HG03139 (cell line): ENCODE measurements around the gene HAUS1.
"Not testable (repeated sequence)": the region's sequence is repeated elsewhere in the genome, so short reads cannot be mapped to it uniquely, and the experiment has no call there.

Experiments used
- ATAC-seq: cut with Tn5 transposase; IDR thresholded peaks from one replicate; pipeline ENCODE4 v1.9.1; 2021; ENCODE audit not compliant: unreplicated experiment

The HAUS1 gene

DNA sequence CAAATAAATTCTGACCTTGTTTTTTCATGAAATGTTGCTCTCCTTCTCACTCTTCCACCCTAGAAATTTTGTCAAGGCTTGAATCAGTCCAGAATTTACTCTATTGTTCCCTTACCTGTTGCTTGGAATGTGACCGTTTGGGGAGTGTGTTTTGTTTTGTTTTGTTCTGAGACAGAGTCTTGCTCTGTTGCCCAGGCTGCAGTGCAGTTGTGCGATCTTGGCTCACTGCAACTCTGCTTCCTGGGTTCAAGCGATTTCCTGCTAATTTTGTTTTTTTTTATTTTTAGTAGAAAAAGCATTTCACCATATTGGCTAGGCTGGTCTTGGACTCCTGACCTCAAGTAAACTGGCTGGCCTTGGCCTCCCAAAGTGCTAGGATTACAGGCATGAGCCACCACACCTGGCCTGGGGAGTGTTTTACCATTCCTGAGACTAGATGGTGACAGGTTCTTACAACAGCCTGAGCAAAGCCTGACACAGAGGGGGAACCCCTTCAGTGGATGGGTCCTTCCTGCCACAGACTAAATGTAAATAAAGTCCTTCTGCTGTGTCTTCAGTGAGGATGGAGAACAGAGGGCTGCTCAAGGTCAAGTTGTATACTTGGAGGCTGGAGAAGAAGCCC is 52.0 kb downstream of the HAUS1 start:
- ATAC-seq: no peak

DNA sequence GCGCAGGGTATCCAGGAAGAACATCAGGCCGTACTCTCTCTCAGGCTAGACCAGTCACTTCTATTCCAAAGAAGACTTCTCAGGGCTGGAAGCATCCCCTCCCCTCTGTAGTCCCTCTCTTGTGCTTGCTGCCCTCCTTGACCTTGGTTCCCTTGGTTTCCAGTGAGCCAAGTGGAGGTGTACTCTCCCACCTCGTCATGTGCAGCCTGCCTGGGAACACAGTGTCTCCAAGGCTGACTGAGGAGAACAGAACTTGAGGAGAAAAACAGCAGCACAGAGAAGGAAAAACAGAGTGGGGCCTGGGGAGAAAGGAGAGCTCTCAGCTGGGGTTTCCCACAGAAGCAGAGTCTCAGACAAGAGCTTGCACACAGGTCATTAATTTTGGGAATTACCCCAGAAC is 52.7 kb downstream of the HAUS1 start:
- ATAC-seq: no peak

DNA sequence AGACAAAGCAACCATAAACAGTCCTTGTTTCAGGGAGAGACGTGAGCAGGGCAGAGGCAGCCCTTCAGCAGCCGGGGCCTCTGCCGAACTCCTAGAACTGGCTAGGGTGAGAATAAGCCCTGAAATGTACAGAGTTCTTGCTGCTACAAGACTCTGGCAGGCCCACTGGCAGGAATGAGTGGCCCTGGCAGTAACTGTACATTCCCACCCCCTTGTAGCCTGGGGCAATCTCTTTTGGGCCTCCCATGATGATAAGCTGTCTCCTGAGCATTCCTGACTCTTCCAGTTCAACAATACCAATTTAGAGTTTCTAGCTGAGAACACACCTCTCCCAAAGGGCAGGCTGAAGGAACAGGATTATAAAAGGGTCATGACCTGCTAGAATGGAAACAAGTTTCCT is 54.3 kb downstream of the HAUS1 start:
- ATAC-seq: no peak

DNA sequence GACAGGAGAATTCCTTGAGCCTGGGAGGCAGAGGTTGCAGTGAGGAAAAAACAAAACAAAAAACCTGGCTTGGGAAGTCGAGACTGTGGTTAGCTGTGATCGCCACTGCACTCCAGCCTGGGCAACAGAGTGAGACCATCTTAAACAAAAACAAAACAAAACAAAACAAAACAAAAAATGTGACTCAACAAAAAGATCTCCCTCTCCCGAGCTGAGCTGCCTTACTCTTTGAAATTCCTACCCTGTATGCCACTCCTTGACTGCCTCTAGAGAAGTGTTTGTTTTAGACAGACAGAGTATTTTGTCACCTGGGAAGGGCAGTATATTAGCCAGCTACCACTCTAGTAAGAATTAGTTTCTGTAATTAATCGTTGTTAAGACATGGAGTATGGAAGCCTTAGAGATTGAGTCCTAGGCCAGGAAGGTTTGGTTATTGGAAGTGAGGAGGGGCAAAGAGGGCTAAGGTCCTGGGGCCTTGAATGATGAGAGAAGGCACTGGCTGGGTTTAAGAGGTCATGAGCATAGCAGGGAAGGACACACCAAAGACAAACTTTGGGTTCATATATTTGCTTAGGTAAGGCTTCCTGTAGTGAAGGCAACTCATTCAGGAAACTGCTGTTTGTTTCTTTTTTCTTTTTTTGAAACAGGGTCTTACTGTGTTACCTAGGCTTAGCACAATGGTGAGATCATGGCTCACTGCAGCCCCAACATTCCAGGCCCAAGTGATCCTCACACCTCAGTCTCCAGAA is 56.0 kb downstream of the HAUS1 start:
- ATAC-seq: no peak

DNA sequence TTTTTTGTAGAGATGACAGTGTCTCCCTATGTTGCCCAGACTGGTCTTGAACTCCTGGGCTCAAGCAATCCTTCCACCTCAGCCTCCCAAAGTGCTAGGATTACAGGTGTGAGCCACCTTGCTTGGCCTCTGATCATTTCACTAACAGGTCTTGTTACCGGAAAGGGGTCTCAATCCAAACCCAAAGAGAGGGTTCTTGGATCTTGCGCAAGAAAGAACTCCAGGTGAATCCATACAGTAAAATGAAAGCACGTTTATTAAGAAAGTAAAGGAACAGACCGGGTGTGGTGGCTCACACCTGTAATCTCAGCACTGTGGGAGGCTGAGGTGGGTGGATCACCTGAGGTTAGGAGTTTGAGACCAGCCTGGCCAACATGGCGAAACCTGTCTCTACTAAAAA is 56.7 kb downstream of the HAUS1 start:
- ATAC-seq: not testable (repeated sequence)

DNA sequence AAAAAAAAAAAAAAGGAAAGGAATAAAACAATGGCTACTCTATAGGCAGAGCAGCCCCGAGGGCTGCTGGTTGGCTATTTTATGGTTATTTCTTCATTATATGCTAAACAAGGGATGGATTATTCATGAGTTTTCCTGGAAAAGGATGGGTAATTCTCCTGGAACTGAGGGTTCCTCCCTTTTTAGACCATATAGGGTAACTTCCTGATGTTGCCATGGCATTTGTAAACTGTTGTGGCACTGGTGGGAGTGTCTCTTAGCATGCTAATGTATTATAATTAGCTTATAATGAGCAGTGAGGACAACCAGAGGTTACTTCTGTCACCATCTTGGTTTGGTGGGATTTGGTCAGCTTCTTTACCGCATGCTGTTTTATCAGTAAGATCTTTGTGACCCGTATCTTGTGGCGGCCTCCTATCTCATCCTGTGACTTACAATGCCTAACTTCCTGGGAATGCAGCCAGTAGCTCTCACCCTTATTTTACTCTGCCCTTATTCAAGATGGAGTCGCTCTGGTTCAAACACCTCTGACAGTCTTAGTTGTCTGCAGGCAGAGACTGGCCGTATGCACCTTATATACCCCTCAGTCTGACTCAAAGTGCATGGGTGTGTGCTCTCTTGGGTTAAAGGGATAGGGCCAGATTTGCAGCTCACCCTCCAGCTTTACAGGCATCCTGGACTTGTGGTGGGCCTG is 57.7 kb downstream of the HAUS1 start:
- no peak for ATAC-seq

DNA sequence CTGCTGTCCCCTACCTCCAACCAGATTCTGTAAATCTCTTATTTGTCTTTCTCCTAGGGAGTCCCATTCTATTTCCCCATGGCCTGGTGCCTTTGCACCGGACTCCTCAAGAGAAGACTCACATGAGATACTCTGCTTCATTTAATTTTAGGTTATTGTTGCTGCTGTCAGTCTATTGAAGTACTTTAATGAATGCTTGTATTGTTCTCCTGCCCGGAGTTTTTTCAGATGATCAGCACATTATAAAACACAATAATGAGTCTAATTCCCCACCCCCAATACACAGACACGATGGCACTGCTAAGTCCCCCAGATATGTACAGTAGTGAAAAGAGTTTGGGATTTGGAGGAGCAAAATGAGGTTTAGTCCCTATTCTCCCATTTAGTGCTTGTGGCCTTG is 58.9 kb downstream of the HAUS1 start:
- no peak for ATAC-seq

DNA sequence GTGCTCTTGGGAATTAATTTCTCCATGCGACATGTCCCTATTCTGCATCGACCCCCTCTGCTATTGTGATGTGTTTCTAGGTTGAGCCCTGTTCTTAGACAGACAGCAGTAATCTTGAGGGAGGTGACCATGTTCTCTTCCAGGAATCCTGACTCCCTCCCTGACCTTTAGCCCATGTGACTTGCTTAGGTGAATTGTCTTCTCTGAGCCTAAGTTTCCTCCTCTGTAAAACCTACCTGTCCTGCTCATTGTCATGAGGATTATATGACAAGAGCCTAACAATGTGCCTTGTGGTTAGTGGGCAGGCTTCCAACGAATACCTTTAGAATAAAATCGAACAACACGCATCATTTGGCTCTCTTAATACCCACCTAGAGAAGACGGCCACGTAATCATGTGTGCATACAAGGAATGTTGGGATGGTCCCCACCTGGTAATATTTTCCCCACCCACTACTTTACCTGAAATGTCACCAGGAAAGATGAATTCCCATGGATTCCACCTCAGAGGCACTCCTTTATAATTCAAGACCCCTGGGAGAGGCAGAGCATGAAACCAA is 59.8 kb downstream of the HAUS1 start:
- no peak for ATAC-seq

DNA sequence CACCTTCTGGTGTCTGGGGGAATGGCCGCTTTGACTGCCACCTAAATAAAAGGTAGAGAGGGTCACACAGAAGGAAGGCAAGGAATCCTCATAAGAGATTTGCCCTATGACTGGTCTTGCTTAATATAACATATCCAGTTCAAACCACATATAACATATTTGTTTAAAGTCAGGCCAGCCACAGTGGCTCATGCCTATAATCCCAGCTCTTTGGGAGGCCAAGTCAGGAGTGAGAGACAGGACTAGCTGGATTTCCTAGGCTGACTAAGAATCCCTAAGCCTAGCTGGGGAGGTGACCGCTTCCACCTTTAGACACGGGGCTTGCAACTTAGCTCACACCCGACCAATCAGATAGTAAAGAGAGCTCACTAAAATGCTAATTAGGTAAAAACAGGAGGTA is 60.3 kb downstream of the HAUS1 start:
- ATAC-seq: not testable (repeated sequence)

DNA sequence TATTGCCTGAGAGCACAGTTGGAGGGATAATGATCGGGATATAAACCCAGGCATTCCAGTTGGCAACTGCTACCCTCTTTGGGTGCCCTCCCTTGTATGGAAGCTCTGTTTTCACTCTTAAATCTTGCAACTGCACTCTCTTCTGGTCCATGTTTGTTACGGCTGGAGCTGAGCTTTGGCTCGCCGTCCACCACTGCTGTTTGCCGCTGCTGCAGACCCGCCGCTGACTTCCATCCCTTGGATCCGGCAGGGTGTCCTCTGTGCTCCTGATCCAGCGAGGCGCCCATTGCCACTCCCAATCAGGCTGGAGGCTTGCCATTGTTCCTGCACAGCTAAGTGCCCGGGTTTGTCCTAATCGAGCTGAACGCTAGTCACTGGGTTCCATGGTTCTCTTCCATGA is 60.7 kb downstream of the HAUS1 start:
- no peak for ATAC-seq

DNA sequence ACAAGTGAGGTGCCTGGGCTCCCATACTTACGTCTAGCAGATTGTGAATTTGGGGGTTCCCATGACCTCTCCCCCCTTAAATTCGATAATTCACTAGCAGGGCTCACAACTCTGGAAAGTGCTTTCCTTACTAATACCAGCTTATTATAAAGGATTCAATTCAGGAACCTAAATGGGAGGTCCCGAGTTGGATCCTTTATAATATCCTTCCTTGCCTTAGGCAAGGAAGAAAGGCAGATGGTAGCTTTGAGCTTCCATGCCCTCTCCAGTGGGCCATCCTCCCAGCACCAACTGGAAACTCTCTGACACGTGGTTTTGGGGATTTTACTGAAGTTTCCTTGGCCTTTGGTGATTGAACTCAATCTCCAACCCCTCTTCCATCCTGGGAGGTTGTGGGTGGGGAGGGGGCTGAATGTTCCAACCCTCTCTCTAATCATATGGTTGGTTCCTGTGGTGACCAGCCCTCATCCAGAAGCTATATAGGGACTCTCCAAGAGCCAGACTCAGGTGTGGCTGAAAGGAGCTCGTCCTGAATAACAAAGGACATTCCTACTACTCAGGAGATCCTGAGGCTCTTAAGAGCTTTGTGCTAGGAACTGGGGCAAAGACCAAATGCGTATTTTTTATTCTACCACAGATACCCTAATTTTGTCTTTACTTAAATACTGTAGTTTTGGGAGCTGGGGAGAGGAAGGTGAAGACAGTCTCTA is 62.2 kb downstream of the HAUS1 start:
- ATAC-seq: no peak

DNA sequence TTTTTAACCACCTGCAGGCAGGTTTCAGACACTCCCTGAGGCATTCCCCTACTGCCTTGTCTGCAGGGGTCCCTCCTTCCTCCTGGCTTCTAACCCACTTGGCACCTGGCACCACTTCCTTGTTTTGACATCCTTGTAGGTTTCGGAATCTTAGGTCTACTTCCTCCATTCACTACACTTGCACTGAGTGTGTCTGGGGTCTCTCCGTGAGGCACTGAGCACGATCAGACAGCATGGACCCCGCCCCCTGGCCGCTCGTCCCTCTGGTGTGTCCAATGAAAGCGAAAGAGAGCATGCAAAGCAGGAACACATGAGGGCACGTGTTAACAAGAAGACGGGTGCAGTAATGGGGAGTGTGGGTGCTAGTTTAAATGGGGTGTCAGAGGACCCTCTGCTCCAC is 63.8 kb downstream of the HAUS1 start:
- ATAC-seq: peak; percentile 95

DNA sequence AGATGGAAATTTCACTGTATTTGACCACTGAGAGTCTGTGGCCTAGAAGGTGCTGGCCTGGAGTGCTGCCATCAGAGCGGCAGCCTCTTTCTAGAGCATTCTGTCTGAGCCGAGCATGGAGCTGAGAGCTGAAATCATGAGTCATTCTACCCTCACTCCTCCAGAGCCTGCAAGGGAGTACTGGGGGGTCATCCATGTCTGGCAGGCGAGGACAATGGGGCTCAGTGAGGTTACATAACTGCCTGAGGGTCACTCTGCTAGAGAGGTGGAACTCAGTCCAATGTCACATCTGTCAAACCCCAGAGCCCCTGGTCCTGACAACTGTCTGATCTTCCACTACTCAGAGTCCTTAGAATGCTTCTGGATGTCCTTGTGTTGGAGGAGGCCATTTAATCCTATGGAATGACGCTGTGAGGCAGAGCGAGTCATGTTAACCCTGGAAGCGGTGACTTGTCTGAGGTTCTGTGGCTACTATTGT is 65.3 kb downstream of the HAUS1 start:
- no peak for ATAC-seq

DNA sequence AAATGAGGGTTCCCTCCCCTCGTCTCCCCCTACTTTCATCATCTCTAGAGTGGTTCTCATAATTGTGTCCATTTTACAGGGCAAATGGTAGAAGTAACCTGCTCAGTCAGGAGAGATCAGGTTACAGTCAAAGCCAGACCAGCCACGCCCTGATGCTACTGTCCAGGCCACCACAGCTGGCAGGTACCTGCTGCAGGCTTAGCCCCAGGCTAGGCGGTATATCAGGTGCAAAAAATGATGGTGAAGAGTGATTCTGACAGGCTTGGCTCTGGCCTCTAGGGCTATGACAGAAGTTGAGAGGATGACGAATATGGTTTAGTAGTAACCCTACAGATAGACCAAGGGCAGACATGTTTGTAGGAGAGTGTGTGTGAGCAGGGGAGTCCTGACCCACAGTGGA is 67.1 kb downstream of the HAUS1 start:
- ATAC-seq: no peak

DNA sequence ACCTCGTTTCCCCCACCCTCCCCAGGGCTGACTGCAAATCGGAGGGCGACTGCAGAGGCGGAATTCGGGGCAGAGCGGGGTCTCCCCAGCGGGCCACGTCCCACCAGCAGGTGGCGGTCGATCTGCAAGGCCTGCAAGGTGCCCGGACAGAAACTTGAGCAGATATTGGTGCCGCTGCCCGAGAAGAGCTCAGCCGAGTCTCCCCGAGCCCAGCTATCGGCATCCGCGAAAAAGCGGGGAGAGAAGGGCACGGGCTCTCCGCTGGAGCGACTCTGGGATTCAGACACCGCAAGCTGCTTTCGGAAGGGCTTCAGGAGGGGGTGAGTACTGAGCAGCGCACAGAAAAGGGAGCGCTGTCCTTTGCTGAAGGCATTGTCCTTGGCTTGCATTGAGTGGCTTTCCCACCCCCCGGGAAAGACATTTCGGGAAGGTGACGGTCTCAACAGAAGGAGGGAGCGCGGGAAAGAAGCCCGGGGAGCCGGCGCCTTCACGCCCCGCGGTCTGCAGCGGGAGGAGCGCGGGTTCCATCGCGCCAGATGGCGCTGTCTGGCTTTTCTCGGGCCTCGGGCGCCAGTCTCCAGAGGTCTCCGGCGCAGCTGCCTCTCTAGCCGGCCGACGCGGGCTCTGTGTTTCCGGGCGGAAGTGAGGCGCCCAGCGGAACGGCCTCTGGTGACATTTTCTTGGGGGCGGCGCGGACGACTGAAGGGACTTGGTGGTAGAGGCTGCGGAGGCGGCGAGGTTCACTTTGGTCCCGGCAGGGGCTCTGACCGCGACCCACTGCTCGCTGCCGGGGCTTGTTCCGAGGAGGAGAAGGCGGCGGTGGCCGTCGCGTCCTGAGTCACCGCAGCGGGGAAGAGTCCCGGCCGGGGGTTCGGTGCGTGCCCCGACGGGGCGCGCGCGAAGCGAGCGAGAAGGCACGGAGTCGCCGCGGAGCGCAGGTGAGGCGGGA is 69.5 kb downstream of the HAUS1 start:
- peak; percentile 79 for ATAC-seq

DNA sequence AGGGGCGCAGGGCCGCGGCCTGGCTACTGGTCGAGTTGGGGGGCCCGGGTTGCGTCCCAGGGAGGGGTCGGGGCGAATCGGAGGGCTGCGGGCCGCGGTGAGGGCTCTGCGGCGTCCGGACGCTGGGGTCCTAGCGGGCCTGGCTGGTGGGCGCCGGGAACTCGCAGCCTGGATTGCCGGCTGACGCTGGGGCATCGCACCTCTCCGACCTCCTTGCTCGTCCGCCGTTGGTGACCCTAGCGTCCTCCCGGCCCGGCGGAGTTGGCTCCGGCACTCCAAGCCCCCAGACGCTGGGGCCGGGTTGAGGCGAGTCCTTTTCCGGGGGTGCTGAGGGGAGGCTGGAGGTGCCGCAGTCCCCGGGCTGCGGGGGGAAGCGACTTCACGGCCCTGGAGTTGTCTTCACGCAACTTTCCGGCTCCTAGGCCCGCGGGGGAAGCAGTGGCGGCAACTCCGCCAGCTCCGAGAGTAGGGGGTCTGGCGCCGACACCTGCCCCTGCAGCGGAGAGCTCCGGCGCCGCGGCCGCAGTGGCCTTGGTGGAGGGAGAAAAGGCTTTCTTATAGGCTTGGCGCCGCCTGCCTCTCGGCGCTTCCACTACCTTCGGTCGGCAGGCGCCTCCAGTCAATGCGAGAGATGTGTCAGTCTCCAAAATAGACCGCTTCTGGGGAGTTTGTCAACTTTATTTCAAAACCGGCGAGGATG is 70.3 kb downstream of the HAUS1 start:
- ATAC-seq: no peak

DNA sequence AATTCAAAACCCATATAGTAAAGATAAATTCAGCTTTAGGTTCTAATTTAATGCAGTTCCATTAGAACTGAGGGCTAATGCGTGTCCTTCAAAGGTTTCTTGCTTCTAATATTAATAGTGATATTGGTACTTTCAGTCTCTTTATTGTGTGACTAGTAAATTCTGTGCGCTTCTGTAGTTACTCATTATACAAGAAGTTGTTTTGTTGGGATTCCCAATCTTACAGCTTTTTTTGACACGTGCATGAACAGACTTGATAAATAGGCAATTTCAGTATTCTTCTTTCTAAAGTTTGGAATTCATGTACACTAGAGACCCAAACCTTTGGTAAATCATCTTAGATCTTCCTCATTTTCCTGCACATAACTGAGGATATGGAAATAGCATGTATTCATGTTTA is 71.8 kb downstream of the HAUS1 start:
- no peak for ATAC-seq
